HG03095 (cell line): Measurements from ENCODE around the gene PTPRM.

Experiments used
- ATAC-seq: cut with Tn5 transposase; IDR thresholded peaks from one replicate; pipeline ENCODE4 v1.9.1; 2021; ENCODE audit warnings: moderate library complexity; ENCODE audit not compliant: unreplicated experiment

Gene PTPRM

GRCh38 chr18:7567474-7568425, 634 bp downstream of the PTPRM start:
- no peak for ATAC-seq

GRCh38 chr18:7568426-7568825, 1.3 kb downstream of the PTPRM start:
- no peak for ATAC-seq

GRCh38 chr18:7571626-7572025, 4.5 kb downstream of the PTPRM start:
- ATAC-seq, result no peak

GRCh38 chr18:7572822-7573221, 5.7 kb downstream of the PTPRM start:
- no peak for ATAC-seq

- ATAC-seq, result no peak
Measured at GRCh38 chr18:7575465-7576028, 8.4 kb downstream of the PTPRM start.

- no peak for ATAC-seq
Measured at GRCh38 chr18:7576077-7576476, 9.0 kb downstream of the PTPRM start.

GRCh38 chr18:7576685-7577084, 9.6 kb downstream of the PTPRM start:
- ATAC-seq, result no peak

GRCh38 chr18:7577706-7578105, 10.6 kb downstream of the PTPRM start:
- no peak for ATAC-seq

- no peak for ATAC-seq
Measured at GRCh38 chr18:7579176-7579917, 12.2 kb downstream of the PTPRM start.

- no peak for ATAC-seq
Measured at GRCh38 chr18:7579918-7580542, 12.9 kb downstream of the PTPRM start.

- ATAC-seq, result no peak
Measured at GRCh38 chr18:7584646-7585275, 17.6 kb downstream of the PTPRM start.

GRCh38 chr18:7585276-7585670, 18.2 kb downstream of the PTPRM start:
- no peak for ATAC-seq

- no peak for ATAC-seq
Measured at GRCh38 chr18:7586379-7586778, 19.3 kb downstream of the PTPRM start.

GRCh38 chr18:7590826-7591560, 23.9 kb downstream of the PTPRM start:
- no peak for ATAC-seq

GRCh38 chr18:7592305-7593071, 25.4 kb downstream of the PTPRM start:
- ATAC-seq, result no peak

GRCh38 chr18:7593218-7593819, 26.2 kb downstream of the PTPRM start:
- no peak for ATAC-seq

- no peak for ATAC-seq
Measured at GRCh38 chr18:7596147-7596546, 29.0 kb downstream of the PTPRM start.

- no peak for ATAC-seq
Measured at GRCh38 chr18:7597500-7597899, 30.4 kb downstream of the PTPRM start.
